A549 treated with CpdA at 1 μM for 4 hours (cell line): ENCODE data around the gene PTPRN2. TPM values are rescaled to one million over a fixed set of nuclear protein-coding genes. Genes with fewer than 3 reads are reported as not detected.

Experiments used
- total RNA-seq: library from RNA; stranded (reverse); fragments of 200-300 nt; extraction: Qiagen RNA extraction; gene quantifications from 5 replicates; pipeline ENCODE4 v1.2.3, GENCODE V29; 2022; ENCODE audit warnings: low read depth

Gene PTPRN2
- total RNA-seq, result 0.47 to 1.4 TPM (median 0.72 TPM) in 5 replicates

DNA sequence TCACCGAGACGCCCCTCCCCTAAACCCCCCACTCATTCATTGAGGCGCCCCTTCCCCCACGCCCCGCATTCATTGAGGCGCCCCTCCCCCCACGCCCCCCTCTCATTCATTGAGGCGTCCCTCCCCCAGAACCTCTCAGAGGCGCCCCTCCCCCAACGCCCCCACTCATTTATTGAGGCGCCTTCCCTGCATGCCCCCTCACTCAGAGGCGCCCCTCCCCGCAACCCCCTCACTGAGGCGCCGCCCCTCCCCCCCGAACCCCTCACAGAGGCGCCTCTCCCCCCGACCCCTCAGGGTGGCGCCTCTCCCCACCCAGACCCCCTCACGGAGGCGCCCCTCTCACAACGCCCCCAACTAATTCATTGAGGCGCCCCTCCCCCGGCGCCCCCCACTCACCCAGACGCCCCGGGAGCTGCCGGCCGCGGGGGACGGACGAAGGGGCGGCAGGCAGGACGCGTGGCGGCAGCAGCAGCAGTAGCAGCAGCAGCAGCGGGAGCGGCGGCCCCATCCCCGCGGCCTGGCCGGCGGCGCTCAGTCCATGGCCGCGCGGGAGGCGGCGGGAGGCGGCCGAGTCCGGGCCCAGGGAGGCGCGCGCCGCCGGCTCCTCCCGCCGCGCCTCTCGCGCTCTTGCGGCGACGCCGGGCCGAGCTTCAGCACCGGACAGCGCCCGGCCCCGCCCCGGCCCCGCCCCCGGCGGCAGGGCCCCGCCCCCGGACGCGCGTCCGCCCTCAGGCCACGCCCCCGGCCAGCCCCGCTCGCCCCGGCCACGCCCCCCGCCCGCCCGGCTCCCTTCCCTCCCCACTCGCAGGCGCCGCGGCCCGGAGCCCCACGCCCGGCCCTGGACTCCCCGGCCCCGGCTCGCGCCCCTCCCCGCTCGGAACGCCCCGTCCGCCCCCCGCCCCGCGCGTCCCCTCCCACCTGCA is at the start of gene PTPRN2:
Gene PTPRN2 (minus strand): TSS at position 662 of the 923 bp plus-strand sequence.

Other genes with a start within 250 kb of the PTPRN2 start
- gene NCAPG2, start 117.0 kb upstream of the PTPRN2 start, total RNA-seq, result 30.1 to 38.0 TPM (median 37.3 TPM) in 5 replicates
- 52.3 to 68.9 TPM (median 62.5 TPM) in 5 replicates for gene ESYT2, start 241.7 kb upstream of the PTPRN2 start, total RNA-seq